ENCODE measurements around the gene THPO. TPM values are rescaled to one million over a fixed set of nuclear protein-coding genes. Genes with fewer than 3 reads are reported as not detected.

The THPO gene
- total RNA-seq, 2 donors from 2014 or later: 0.17 TPM; not detected in 1

GRCh38 chr3:184337981-184338380, 40.0 kb downstream of the THPO start:
- Histone ChIP-seq H3K36me3 (peaks cover 7% of the 10 kb centered on the region), H3K4me3 (no peak overlapping the region), H3K27ac (peak overlapping the region; percentile 78), H3K9ac (ENCODE audit: low read depth in 2 of 2, low read length in 2 of 2) (peak overlapping the region; percentile 6 to 45), H3K9me3 (no peaks in the 10 kb centered on the region), H3K4me1 (no peaks in the 10 kb centered on the region), H3K27me3 (no peaks in the 10 kb centered on the region)
- no peak for DNase-seq
- TF ChIP-seq CTCF (IDR thresholded peaks at IDR 0.05): no peak
- intact Hi-C loops (cut with DNase I): no loop called here

GRCh38 chr3:184337399-184337714, 40.6 kb downstream of the THPO start, which contains the start of gene FAM131A:
Gene FAM131A, plus strand, starts transcription at chr3:184337600. Its CDS starts 31 bp downstream, at chr3:184337631.
- intact Hi-C loops (cut with DNase I): no loop called here
- TF ChIP-seq CTCF (IDR thresholded peaks at IDR 0.05): no peak
- H3K27ac ChIP-seq: peak within 1 kb of the TSS; percentile 78
- peak within 1 kb of the TSS; percentile 85 for H3K4me3 ChIP-seq
- peak within 1 kb of the TSS; percentile 72 to 81 for H3K9ac ChIP-seq (ENCODE audit: low read depth in 2 of 2, low read length in 2 of 2)
- no peaks in the 10 kb centered on the region for H3K9me3 ChIP-seq
- H3K27me3 ChIP-seq: no peaks in the 10 kb centered on the region
- H3K36me3 ChIP-seq: peaks cover 13% of the 10 kb centered on the region
- DNase-seq: no peak
- no peaks in the 10 kb centered on the region for H3K4me1 ChIP-seq

- peaks cover 19% of the 10 kb centered on the region for H3K36me3 ChIP-seq
- H3K4me1 ChIP-seq: no peaks in the 10 kb centered on the region
- DNase-seq: no peak
- intact Hi-C loops (cut with DNase I): no loop called here
- peak overlapping the region; percentile 78 for H3K27ac ChIP-seq
- H3K27me3 ChIP-seq: no peaks in the 10 kb centered on the region
- peak overlapping the region; percentile 72 to 81 for H3K9ac ChIP-seq (ENCODE audit: low read depth in 2 of 2, low read length in 2 of 2)
- no peak for TF ChIP-seq CTCF (IDR thresholded peaks at IDR 0.05)
- no peaks in the 10 kb centered on the region for H3K9me3 ChIP-seq
- H3K4me3 ChIP-seq: peak overlapping the region; percentile 85
These were observed 41.2 kb downstream of the THPO start for GRCh38 chr3:184336547-184337398.

GRCh38 chr3:184335661-184336546, 42.1 kb downstream of the THPO start:
- Histone ChIP-seq H3K27me3 (no peaks in the 10 kb centered on the region), H3K36me3 (peaks cover 28% of the 10 kb centered on the region), H3K4me1 (no peaks in the 10 kb centered on the region), H3K9me3 (no peaks in the 10 kb centered on the region), H3K4me3 (peak overlapping the region; percentile 85), H3K9ac (ENCODE audit: low read depth in 2 of 2, low read length in 2 of 2) (peak overlapping the region; percentile 72 to 81), H3K27ac (peak overlapping the region; percentile 78)
- TF ChIP-seq CTCF (IDR thresholded peaks at IDR 0.05): no peak
- DNase-seq: peak; percentile 91
- intact Hi-C loops (cut with DNase I): no loop called here

GRCh38 chr3:184335291-184335660, 42.7 kb downstream of the THPO start:
- Histone ChIP-seq H3K4me1 (no peaks in the 10 kb centered on the region), H3K9me3 (no peaks in the 10 kb centered on the region), H3K27ac (peak overlapping the region; percentile 78), H3K9ac (ENCODE audit: low read depth in 2 of 2, low read length in 2 of 2) (peak overlapping the region; percentile 37 to 81), H3K27me3 (no peaks in the 10 kb centered on the region), H3K36me3 (peaks cover 28% of the 10 kb centered on the region), H3K4me3 (no peak overlapping the region)
- intact Hi-C loops (cut with DNase I): no loop called here
- no peak for TF ChIP-seq CTCF (IDR thresholded peaks at IDR 0.05)
- no peak for DNase-seq

Data from colonic mucosa (tissue), 4 donors.